ENCODE measurements around the gene RASSF8. TPM values are rescaled to one million over a fixed set of nuclear protein-coding genes. Genes with fewer than 3 reads are reported as not detected.

Gene RASSF8
- polyA plus RNA-seq, 3 donors, result 0.08 to 0.39 TPM; not detected in 1

- Histone ChIP-seq H3K27ac (ENCODE audit: low read depth in 1 of 2, low read length in 2 of 2) (no peak overlapping the region), H3K9me3 (replicated peaks in 1 of 2; ENCODE audit: control insufficient read depth in 1 of 2, insufficient read depth in 1 of 2, low read length in 2 of 2) (no peaks in the 10 kb centered on the region), H4K20me1 (ENCODE audit: insufficient read depth, low read length) (no peaks in the 10 kb centered on the region), H3K79me2 (ENCODE audit: insufficient read depth, low read length) (no peaks in the 10 kb centered on the region), H3K9ac (ENCODE audit: insufficient read depth, low read length, poor library complexity, severe bottlenecking) (no peak overlapping the region), H3K36me3 (replicated peaks in 1 of 2; ENCODE audit: control insufficient read depth in 1 of 2, insufficient read depth in 2 of 2, low read length in 2 of 2) (no peaks in the 10 kb centered on the region), H3K27me3 (ENCODE audit: control insufficient read depth in 2 of 2, insufficient read depth in 2 of 2, low read length in 2 of 2) (no peaks in the 10 kb centered on the region), H3K4me3 (replicated peaks in 1 of 3; ENCODE audit: low read depth in 2 of 3, low read length in 3 of 3) (no peak overlapping the region), H3K4me1 (ENCODE audit: control insufficient read depth in 1 of 2, insufficient read depth in 2 of 2, low read length in 2 of 2) (peaks cover 0 to 4% of the 10 kb centered on the region in 2 donors), H3K4me2 (replicated peaks; ENCODE audit: extremely low read depth, low read length, poor library complexity, severe bottlenecking) (no peak overlapping the region), H2AFZ (ENCODE audit: insufficient read depth, low read depth, low read length, poor library complexity, severe bottlenecking) (no peak overlapping the region)
- H3K9me3 Mint-ChIP-seq, result peaks cover 4 to 25% (median 15%) of the 10 kb centered on the region in 7 donors
- H3K27me3 Mint-ChIP-seq (ENCODE audit: low read depth in 3 of 3), result no peaks in the 10 kb centered on the region
- no peak overlapping the region for H3K4me3 Mint-ChIP-seq
- no peak overlapping the region for H3K27ac Mint-ChIP-seq
- 100% methylated on average over 1 of the region's 1 CpG for WGBS (ENCODE audit: insufficient coverage)
- peak; percentile 28 to 44 (median 32) for DNase-seq
- intact Hi-C loops (cut with micrococcal nuclease), result no loop called here
- H3K4me1 Mint-ChIP-seq, result peaks cover 6% of the 10 kb centered on the region
- TF ChIP-seq CTCF (IDR thresholded peaks at IDR 0.05), result no peak
- H3K36me3 Mint-ChIP-seq, result no peaks in the 10 kb centered on the region
Observed at GRCh38 chr12:26080911-26081310, 122.4 kb downstream of the RASSF8 start.

GRCh38 chr12:26086936-26087335 lies 128.5 kb downstream of the RASSF8 start:
- no peak overlapping the region for H3K4me3 Mint-ChIP-seq
- H3K4me1 Mint-ChIP-seq, result no peaks in the 10 kb centered on the region
- H3K4me2 ChIP-seq (replicated peaks; ENCODE audit: extremely low read depth, low read length, poor library complexity, severe bottlenecking), result no peak overlapping the region
- intact Hi-C loops (cut with micrococcal nuclease), result no loop called here
- H3K79me2 ChIP-seq (ENCODE audit: insufficient read depth, low read length), result no peaks in the 10 kb centered on the region
- peaks cover 4 to 21% (median 12%) of the 10 kb centered on the region in 7 donors for H3K9me3 Mint-ChIP-seq
- WGBS (ENCODE audit: insufficient coverage), result no CpG with 5 or more reads among the region's 1 CpG
- H3K9ac ChIP-seq (ENCODE audit: insufficient read depth, low read length, poor library complexity, severe bottlenecking), result no peak overlapping the region
- TF ChIP-seq CTCF (IDR thresholded peaks at IDR 0.05), result no peak
- H3K36me3 Mint-ChIP-seq, result no peaks in the 10 kb centered on the region
- no peak overlapping the region for H3K4me3 ChIP-seq (replicated peaks in 1 of 3; ENCODE audit: low read depth in 2 of 3, low read length in 3 of 3)
- H3K36me3 ChIP-seq (replicated peaks in 1 of 2; ENCODE audit: control insufficient read depth in 1 of 2, insufficient read depth in 2 of 2, low read length in 2 of 2), result no peaks in the 10 kb centered on the region
- no peaks in the 10 kb centered on the region for H3K27me3 ChIP-seq (ENCODE audit: control insufficient read depth in 2 of 2, insufficient read depth in 2 of 2, low read length in 2 of 2)
- H2AFZ ChIP-seq (ENCODE audit: insufficient read depth, low read depth, low read length, poor library complexity, severe bottlenecking), result no peak overlapping the region
- H4K20me1 ChIP-seq (ENCODE audit: insufficient read depth, low read length), result no peaks in the 10 kb centered on the region
- no peaks in the 10 kb centered on the region for H3K9me3 ChIP-seq (replicated peaks in 1 of 2; ENCODE audit: control insufficient read depth in 1 of 2, insufficient read depth in 1 of 2, low read length in 2 of 2)
- peaks cover 0 to 1% (median 0%) of the 10 kb centered on the region in 3 donors for H3K27me3 Mint-ChIP-seq (ENCODE audit: low read depth in 3 of 3)
- H3K27ac Mint-ChIP-seq, result no peak overlapping the region
- H3K4me1 ChIP-seq (ENCODE audit: control insufficient read depth in 1 of 2, insufficient read depth in 2 of 2, low read length in 2 of 2), result no peaks in the 10 kb centered on the region
- DNase-seq, result peak in 1 of 3 donors; percentile 23
- H3K27ac ChIP-seq (ENCODE audit: low read depth in 1 of 2, low read length in 2 of 2), result no peak overlapping the region
